GM23338 (cell line): ENCODE measurements around the gene PRMT7. TPM values are rescaled to one million over a fixed set of nuclear protein-coding genes. Genes with fewer than 3 reads are reported as not detected.

Experiments
- ATAC-seq: fragments of 200-7000 bp; cut with Tn5 transposase; 3 replicates; pipeline ENCODE4 v1.9.1; 2020
- DNase-seq: peaks from one replicate; pipeline ENCODE4 v3.0.0-alpha.2; 2015; ENCODE audit warnings: low spot score
- H2AFZ ChIP-seq: fragments of 200-600 bp; sonication (generic); 2 replicates; pipeline ENCODE4 v1.8.0; 2016; ENCODE audit warnings: antibody characterized with exemption, mild to moderate bottlenecking, moderate library complexity
- H3F3A ChIP-seq: fragments of 200-600 bp; sonication (generic); replicated peaks from 2 replicates; pipeline ENCODE4 v1.8.0; 2017; ENCODE audit warnings: antibody characterized with exemption, mixed run types, low read depth
- H3K27ac ChIP-seq: fragments of 200-600 bp; sonication (generic); 2 replicates; pipeline ENCODE4 v1.6.1; 2016; ENCODE audit warnings: low read depth
- H3K27me3 ChIP-seq: fragments of 200-600 bp; sonication (generic); 2 replicates; pipeline ENCODE4 v1.8.0; 2016; ENCODE audit warnings: mild to moderate bottlenecking, mixed run types, moderate library complexity; ENCODE audit not compliant: insufficient read depth
- H3K36me3 ChIP-seq: fragments of 200-600 bp; sonication (generic); 2 replicates; pipeline ENCODE4 v1.8.0; 2016; ENCODE audit warnings: mild to moderate bottlenecking; ENCODE audit not compliant: insufficient read depth
- H3K4me1 ChIP-seq: fragments of 200-600 bp; sonication (generic); 2 replicates; pipeline ENCODE4 v1.8.0; 2016; ENCODE audit warnings: mild to moderate bottlenecking, moderate library complexity; ENCODE audit not compliant: insufficient read depth
- H3K4me2 ChIP-seq: fragments of 200-600 bp; sonication (generic); 2 replicates; pipeline ENCODE4 v1.7.1; 2017; ENCODE audit warnings: mixed run types
- H3K4me3 ChIP-seq: fragments of 200-600 bp; sonication (generic); 2 replicates; pipeline ENCODE4 v1.6.1; 2016; ENCODE audit warnings: mixed run types
- H3K79me2 ChIP-seq: fragments of 200-600 bp; sonication (generic); replicated peaks from 2 replicates; pipeline ENCODE4 v1.8.0; 2017; ENCODE audit warnings: mild to moderate bottlenecking; ENCODE audit not compliant: insufficient read depth
- H3K9me2 ChIP-seq: fragments of 200-600 bp; sonication (generic); 2 replicates; pipeline ENCODE4 v1.8.0; 2017; ENCODE audit not compliant: insufficient read depth
- H4K20me1 ChIP-seq: fragments of 200-600 bp; sonication (generic); replicated peaks from 2 replicates; pipeline ENCODE4 v1.8.0; 2017; ENCODE audit warnings: mild to moderate bottlenecking; ENCODE audit not compliant: insufficient read depth
- H3K27ac Mint-ChIP-seq: 2 replicates; pipeline ENCODE4 v1.8.0; 2020; ENCODE audit warnings: inconsistent platforms, mild to moderate bottlenecking, moderate library complexity, mixed read lengths
- H3K27me3 Mint-ChIP-seq: 3 replicates; pipeline ENCODE4 v1.8.0; 2022; ENCODE audit warnings: low read depth, mild to moderate bottlenecking, moderate library complexity, mixed read lengths, inconsistent platforms; ENCODE audit not compliant: insufficient read depth, poor library complexity
- H3K36me3 Mint-ChIP-seq: 3 replicates; pipeline ENCODE4 v1.8.0; 2021; ENCODE audit warnings: low read depth, mild to moderate bottlenecking, inconsistent platforms, moderate library complexity, mixed read lengths
- H3K4me1 Mint-ChIP-seq: 3 replicates; pipeline ENCODE4 v1.8.0; 2020; ENCODE audit warnings: mild to moderate bottlenecking, inconsistent platforms, mixed read lengths
- H3K4me3 Mint-ChIP-seq: 3 replicates; pipeline ENCODE4 v1.8.0; 2021; ENCODE audit warnings: moderate library complexity, mild to moderate bottlenecking, inconsistent platforms, mixed read lengths
- H3K9me3 Mint-ChIP-seq: 3 replicates; pipeline ENCODE4 v1.8.0; 2020; ENCODE audit warnings: moderate library complexity, mild to moderate bottlenecking, inconsistent platforms, mixed read lengths
- CREB1 ChIP-seq: fragments of 250-450 bp; sonication (Bioruptor Pico); IDR thresholded peaks from 2 replicates; pipeline ENCODE4 v1.5.0; 2020; ENCODE audit warnings: low read depth, mild to moderate bottlenecking, moderate library complexity
- CTCF ChIP-seq, 2 experiments: fragments of 200-600 bp in 1 of 2; sonication (generic) in 1 of 2; conservative IDR thresholded peaks; 2 replicates each; pipeline versions ENCODE4 v1.5.1 to v1.6.1; 2016 to 2017; ENCODE audit warnings: antibody characterized with exemption in 2 of 2, low read depth in 2 of 2, mild to moderate bottlenecking in 2 of 2, moderate library complexity in 1 of 2
- ETS1 ChIP-seq: IDR thresholded peaks from 2 replicates; pipeline ENCODE4 v1.6.1; 2016; ENCODE audit warnings: antibody characterized with exemption
- EZH2 ChIP-seq: fragments of 200-600 bp; sonication (generic); IDR thresholded peaks from one replicate; pipeline ENCODE4 v1.8.0; 2017; ENCODE audit warnings: antibody characterized with exemption, mild to moderate bottlenecking, low read depth; ENCODE audit not compliant: unreplicated experiment
- EZH2phosphoT487 ChIP-seq: fragments of 200-600 bp; sonication (generic); IDR thresholded peaks from one replicate; pipeline ENCODE4 v1.8.1; 2018; ENCODE audit warnings: antibody characterized with exemption; ENCODE audit not compliant: unreplicated experiment
- JUNB ChIP-seq: IDR thresholded peaks from one replicate; pipeline ENCODE4 v1.6.1; 2016; ENCODE audit warnings: antibody characterized with exemption; ENCODE audit not compliant: unreplicated experiment
- NANOG ChIP-seq: IDR thresholded peaks from 2 replicates; pipeline ENCODE4 v1.6.1; 2016; ENCODE audit warnings: antibody characterized with exemption, borderline replicate concordance
- POLR2AphosphoS5 ChIP-seq: IDR thresholded peaks from 2 replicates; pipeline ENCODE4 v1.6.1; 2016; ENCODE audit warnings: antibody characterized with exemption, low read depth
- REST ChIP-seq: IDR thresholded peaks from one replicate; pipeline ENCODE4 v1.6.1; 2018; ENCODE audit warnings: antibody characterized with exemption; ENCODE audit not compliant: unreplicated experiment
- STAT1 ChIP-seq: IDR thresholded peaks from one replicate; pipeline ENCODE4 v1.6.1; 2016; ENCODE audit warnings: antibody characterized with exemption; ENCODE audit not compliant: unreplicated experiment
- ZNF114 ChIP-seq: fragments of 250-450 bp; sonication (Bioruptor Pico); IDR thresholded peaks from 2 replicates; pipeline ENCODE4 v1.5.0; 2020; ENCODE audit warnings: mild to moderate bottlenecking, moderate library complexity
- ZNF331 ChIP-seq: fragments of 250-450 bp; sonication (Bioruptor Pico); IDR thresholded peaks from 2 replicates; pipeline ENCODE4 v1.5.0; 2020; ENCODE audit warnings: low read depth, mild to moderate bottlenecking, moderate library complexity
- ZNF462 ChIP-seq: fragments of 250-450 bp; sonication (Bioruptor Pico); IDR thresholded peaks from 2 replicates; pipeline ENCODE4 v1.5.0; 2020; ENCODE audit warnings: mild to moderate bottlenecking, moderate library complexity
- polyA plus RNA-seq: library from polyadenylated mRNA; unstranded; fragments of >200 nt; fragmentation: Nextera tagmentation; extraction: Ambion mirVana; gene quantifications from 2 replicates; pipeline ENCODE4 v1.2.1, GENCODE V29; 2016
- total RNA-seq: library from RNA; depleted of rRNA; stranded (reverse); fragments of >200 nt; shearing (Covaris generic); gene quantifications from 2 replicates; pipeline ENCODE4 v1.2.3, GENCODE V29; 2014

Gene PRMT7
- total and polyA plus RNA-seq, 2 experiments from 2014 or later = 20.2 to 65.3 TPM

- no peak for ATAC-seq
- no peak overlapping the region for H3K27ac ChIP-seq
- H2AFZ ChIP-seq = no peak overlapping the region
- H3K36me3 Mint-ChIP-seq = no peaks in the 10 kb centered on the region
- H3K9me2 ChIP-seq = no peaks in the 10 kb centered on the region
- H3K4me1 ChIP-seq = peaks cover 27% of the 10 kb centered on the region
- DNase-seq = no peak
- H3K4me1 Mint-ChIP-seq = peaks cover 44% of the 10 kb centered on the region
- H3K9me3 Mint-ChIP-seq = no peaks in the 10 kb centered on the region
- H3K4me2 ChIP-seq = no peak overlapping the region
- H3F3A ChIP-seq = no peaks in the 10 kb centered on the region
- H3K4me3 ChIP-seq = no peak overlapping the region
- peaks cover 7% of the 10 kb centered on the region for H3K27me3 Mint-ChIP-seq
- no peak for TF ChIP-seq EZH2
- TF ChIP-seq JUNB = no peak
- TF ChIP-seq CREB1 (CRISPR knock-in tag) = no peak
- TF ChIP-seq STAT1 = no peak
- TF ChIP-seq ETS1 = no peak
- TF ChIP-seq EZH2phosphoT487 = no peak
- no peak for TF ChIP-seq POLR2AphosphoS5
- no peak for TF ChIP-seq NANOG
- no peak for TF ChIP-seq ZNF462 (CRISPR knock-in tag)
- no peak for TF ChIP-seq CTCF (conservative IDR thresholded peaks at IDR 0.05; ENCODE audit: low read depth in 2 of 2)
- no peak for TF ChIP-seq ZNF114 (CRISPR knock-in tag)
- no peak for TF ChIP-seq REST
- no peak for TF ChIP-seq ZNF331 (CRISPR knock-in tag)
- H3K27ac Mint-ChIP-seq = no peak overlapping the region
- H4K20me1 ChIP-seq = no peaks in the 10 kb centered on the region
- no peaks in the 10 kb centered on the region for H3K36me3 ChIP-seq
- H3K79me2 ChIP-seq = no peaks in the 10 kb centered on the region
- no peak overlapping the region for H3K4me3 Mint-ChIP-seq
- H3K27me3 ChIP-seq = no peaks in the 10 kb centered on the region
Observed at GRCh38 chr16:68383858-68384257, 73.0 kb downstream of the PRMT7 start.
